Gastroesophageal sphincter (tissue), 3 donors: Measurements from ENCODE around the gene NPFFR1.

Source experiments
- POLR2AphosphoS5 ChIP-seq: sonication (generic); formaldehyde crosslinking; IDR thresholded peaks from one replicate; pipeline ENCODE4 v1.6.1; 2017; ENCODE audit warnings: antibody characterized with exemption
- TF ChIP-seq, protein P1 (sequence below), 4 experiments: fragments of 200-600 bp in 2 of 4; fragments of 450-650 bp in 2 of 4; sonication (generic) in 1 of 4; IDR thresholded peaks; one replicate each; pipeline ENCODE4 v1.5.1; 2017 to 2019; ENCODE audit warnings: antibody characterized with exemption in 4 of 4, mild to moderate bottlenecking in 2 of 4, moderate library complexity in 2 of 4

DNA sequence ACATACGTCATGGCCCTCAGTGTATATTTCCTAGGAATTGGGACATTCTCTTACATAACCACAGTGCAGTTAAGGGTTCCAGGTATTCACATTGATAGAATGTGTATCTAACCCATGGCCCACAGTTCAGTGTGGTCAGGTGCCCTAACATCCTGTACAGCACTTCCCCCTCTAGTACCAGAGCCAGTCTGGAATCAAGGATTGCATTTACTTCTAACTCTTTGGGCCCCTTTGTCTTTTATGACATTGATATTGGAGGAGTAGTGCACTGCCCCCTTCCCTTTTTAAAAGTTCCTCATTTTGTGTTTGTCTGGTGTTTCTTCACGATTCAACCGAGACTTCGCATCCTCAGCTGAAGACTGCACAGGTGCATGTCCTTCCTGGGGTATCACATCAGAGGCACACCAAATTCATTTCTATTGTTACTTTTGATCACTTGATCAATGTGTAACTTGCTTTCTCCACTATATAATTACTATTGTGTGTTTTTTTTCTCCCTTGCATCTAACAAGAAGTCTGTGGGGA lies 22.4 kb upstream of the NPFFR1 start:
- TF ChIP-seq POLR2AphosphoS5, result no peak
- TF ChIP-seq, protein P1, sequence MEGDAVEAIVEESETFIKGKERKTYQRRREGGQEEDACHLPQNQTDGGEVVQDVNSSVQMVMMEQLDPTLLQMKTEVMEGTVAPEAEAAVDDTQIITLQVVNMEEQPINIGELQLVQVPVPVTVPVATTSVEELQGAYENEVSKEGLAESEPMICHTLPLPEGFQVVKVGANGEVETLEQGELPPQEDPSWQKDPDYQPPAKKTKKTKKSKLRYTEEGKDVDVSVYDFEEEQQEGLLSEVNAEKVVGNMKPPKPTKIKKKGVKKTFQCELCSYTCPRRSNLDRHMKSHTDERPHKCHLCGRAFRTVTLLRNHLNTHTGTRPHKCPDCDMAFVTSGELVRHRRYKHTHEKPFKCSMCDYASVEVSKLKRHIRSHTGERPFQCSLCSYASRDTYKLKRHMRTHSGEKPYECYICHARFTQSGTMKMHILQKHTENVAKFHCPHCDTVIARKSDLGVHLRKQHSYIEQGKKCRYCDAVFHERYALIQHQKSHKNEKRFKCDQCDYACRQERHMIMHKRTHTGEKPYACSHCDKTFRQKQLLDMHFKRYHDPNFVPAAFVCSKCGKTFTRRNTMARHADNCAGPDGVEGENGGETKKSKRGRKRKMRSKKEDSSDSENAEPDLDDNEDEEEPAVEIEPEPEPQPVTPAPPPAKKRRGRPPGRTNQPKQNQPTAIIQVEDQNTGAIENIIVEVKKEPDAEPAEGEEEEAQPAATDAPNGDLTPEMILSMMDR (IDR thresholded peaks at IDR 0.05), result no peak
